GM19452 (cell line): ENCODE data around the gene ZNF366.

ENCODE experiments used
- ATAC-seq: cut with Tn5 transposase; IDR thresholded peaks from one replicate; pipeline ENCODE4 v1.9.1; 2021; ENCODE audit not compliant: unreplicated experiment

The ZNF366 gene

GRCh38 chr5:72519111-72519510 lies 11.9 kb upstream of the ZNF366 start:
- ATAC-seq = no peak

DNA sequence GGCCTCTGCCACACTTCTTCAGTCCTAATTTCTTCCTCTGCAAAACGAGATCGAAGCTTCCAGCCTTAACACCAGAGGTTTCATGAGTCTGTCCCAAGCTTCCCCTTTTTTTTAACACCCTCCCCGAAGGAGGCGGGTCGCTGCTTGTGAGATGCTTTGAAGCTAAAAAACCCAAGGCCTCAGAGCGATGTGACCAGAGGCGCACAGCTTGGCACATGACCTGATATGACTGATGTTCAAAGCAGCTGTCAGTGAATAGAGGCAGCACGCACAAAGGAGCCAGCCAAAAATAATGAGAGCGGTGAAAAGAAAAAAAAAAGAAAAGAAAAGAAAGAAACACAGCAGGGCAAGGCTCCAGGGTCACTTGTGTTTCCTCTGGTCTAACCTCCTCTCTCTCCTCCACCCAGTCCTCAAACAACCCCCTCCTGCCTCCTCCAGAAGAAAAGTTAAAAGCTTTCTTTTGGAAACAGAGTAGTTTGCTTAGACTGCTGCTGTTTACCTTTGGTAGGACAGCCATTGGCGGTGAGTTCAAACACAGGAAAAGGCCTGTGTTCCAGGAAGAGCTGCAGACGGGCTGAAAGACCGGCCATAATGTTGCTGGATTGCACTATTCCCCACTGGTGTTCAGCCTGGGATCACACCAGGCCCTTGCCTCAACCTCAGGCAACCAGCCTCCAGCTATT lies 10.9 kb upstream of the ZNF366 start:
- ATAC-seq = no peak

GRCh38 chr5:72516916-72517315 lies 9.7 kb upstream of the ZNF366 start:
- ATAC-seq = no peak

GRCh38 chr5:72515211-72515610 lies 8.0 kb upstream of the ZNF366 start:
- ATAC-seq = no peak

DNA sequence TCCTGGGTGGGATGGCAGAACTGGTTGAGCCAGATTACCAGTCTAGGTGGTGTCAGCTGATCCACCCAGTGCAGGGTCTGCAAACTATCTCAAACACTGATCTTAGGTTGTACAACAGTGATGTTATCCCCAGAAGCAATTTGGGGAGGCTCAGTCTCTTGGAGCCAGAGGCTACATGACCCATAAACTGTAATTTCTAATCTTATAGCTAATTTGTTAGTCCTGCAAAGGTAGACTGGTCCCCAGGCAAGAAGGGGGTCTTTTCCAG lies 5.3 kb upstream of the ZNF366 start:
- ATAC-seq = no peak

- no peak for ATAC-seq
These were observed 4.8 kb upstream of the ZNF366 start for GRCh38 chr5:72511774-72512592.

DNA sequence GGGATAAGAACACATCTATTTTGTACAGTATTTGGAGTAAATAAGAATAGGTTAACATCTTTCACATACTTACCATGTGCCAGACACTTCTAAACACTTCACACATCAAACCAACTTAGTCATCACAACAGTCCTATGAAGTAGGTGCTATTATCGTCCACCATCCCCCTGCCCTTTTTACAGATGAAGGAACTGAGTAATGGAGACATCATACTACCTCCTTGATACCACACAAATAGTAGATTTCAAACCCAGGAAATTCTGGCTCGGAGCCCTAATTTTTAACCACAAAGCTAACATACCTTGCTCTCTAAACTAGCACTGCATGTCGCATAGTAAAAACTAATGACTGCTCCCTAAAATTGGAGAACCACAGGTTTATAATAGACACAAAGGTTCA lies 4.2 kb upstream of the ZNF366 start:
- ATAC-seq = no peak

DNA sequence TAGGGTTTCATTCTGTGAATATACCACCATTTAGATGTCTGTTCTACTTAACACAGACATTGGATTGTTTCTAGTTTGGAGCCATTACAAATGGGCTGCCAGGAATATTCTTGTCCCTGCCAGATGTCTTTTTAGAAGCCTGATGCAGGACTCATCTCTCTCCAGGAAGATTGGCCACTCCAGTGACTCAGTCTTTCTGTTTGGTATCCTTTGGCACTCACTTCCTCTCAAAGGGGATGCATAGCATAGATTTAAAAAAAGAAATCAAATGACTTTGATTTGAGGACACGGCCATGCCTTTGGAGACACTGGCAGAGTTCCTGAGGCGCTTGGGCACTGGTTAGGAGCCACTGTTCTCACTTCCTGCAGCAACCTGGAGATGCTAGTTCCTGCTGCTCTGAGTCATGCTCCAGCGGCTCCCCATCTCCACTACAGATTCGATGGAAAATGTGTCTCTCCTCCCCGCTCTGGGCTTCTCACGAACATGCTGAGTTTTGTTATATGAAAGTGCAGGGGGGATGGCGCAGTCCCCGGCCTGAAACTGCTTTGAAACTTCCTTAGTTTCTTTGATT lies 3.5 kb upstream of the ZNF366 start:
- ATAC-seq = no peak

- ATAC-seq = no peak
These were observed 2.2 kb upstream of the ZNF366 start for GRCh38 chr5:72509401-72509800.

GRCh38 chr5:72508241-72509170 lies 1.3 kb upstream of the ZNF366 start:
- ATAC-seq = peak; percentile 93

DNA sequence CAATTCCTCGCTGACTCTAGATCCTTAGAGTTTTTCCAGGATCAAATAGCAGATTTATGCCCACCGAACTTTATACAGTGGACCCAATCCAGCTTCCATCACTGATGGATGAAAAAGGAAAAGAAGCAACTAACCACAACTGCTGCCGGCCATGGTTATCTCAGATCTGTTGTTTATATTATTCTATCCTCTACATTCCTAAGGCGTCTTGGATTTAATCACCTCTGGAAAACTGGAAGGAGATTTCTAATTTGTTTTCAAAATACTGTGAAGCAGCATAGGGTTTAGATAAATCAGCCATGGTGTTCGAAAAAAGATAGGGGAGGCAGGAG lies 663 bp upstream of the ZNF366 start:
- no peak for ATAC-seq

GRCh38 chr5:72506158-72506549 lies 1.1 kb downstream of the ZNF366 start:
- no peak for ATAC-seq

GRCh38 chr5:72505539-72506157 lies 1.6 kb downstream of the ZNF366 start:
- ATAC-seq = no peak

DNA sequence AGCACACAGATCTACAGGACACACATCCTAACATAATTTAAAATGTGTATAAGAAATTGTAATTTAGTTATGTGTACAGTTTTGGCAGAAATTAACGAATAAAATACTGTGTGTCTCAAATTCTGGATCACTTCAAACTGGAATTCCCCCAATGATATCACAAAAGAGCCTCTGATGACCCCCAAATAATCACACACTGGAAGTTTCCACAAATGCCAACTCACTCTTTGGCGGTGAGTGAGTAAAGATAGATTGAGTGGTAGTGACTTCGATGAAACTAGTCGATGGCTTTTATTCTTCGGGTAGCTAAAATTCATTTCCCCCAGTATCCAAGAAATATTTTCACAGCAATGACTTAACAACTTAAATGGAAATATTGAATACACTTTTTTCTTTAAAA lies 2.2 kb downstream of the ZNF366 start:
- ATAC-seq = no peak

GRCh38 chr5:72503888-72504491 lies 3.2 kb downstream of the ZNF366 start:
- ATAC-seq = no peak

- ATAC-seq = no peak
These were observed 5.7 kb downstream of the ZNF366 start for GRCh38 chr5:72501488-72501887.

DNA sequence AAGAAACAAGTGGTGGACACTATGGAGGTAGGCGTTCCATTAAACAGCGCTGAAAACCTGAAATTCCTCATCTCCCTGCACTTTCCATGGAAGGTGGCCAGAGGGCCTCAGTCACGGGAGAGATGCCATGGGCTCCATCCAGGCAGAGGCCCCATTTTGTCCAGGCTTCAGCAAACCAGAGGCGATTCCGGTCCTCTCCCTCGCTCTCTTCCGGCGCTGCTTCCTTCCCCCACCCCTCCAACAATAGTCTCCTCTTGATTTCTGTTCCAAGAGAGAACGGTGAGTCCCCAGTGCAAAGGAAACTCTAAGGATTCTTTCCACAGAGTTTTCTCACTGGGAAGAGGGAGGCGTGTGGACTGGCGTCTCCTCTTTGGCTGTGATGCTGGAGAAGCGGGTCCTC lies 7.5 kb downstream of the ZNF366 start:
- no peak for ATAC-seq

DNA sequence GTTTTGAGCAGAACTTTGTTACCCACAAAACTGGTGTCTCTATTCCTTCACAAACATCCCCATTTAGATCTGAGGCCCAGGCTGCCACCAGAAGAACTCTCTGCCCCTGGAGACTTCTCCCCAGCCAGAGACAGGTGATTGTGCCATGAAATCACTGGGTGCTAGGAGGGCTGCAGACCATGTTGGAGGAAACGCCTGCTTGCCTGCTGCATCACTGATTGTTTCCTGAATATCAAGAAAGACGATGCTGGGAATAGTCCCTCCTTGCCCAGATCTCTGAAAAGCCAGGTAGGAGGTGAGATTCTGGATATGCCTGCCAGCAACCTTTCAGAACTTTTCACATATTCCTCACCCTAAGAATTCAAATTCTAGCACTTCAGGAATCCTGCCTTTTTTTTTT lies 8.1 kb downstream of the ZNF366 start:
- ATAC-seq = no peak

GRCh38 chr5:72498284-72498683 lies 8.9 kb downstream of the ZNF366 start:
- ATAC-seq = no peak

GRCh38 chr5:72497823-72498222 lies 9.4 kb downstream of the ZNF366 start:
- ATAC-seq = no peak

DNA sequence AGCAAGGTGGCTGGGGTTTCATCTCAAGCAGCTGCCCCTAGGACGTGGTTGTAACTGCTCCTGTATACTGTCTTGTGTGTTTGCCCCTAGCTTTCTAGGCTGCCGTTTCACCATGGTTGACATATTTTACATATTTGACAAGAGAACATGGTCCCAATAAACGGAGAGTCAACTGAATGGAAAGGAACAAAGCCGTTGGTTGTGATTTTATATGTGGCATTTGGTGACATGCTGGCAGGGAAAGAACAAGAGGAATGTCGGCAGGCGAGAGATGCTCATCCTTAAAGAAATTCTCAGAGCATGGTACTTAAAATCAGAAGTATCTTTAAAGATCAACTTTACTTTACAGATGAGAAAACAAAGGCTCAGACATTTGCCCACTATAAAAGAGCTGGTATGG lies 11.8 kb downstream of the ZNF366 start:
- no peak for ATAC-seq
